Choroid plexus epithelial cell (primary cell): ENCODE results near the gene GON7.

Experiments used
- DNase-seq: peaks from one replicate; pipeline ENCODE4 v3.0.0-alpha.2; 2010; ENCODE audit warnings: low read depth
- H3K4me3 ChIP-seq: 2 replicates; pipeline ENCODE4 v1.5.1; 2011; ENCODE audit warnings: low read depth, mild to moderate bottlenecking, control low read depth, low read length, moderate library complexity
- TF ChIP-seq, protein P1 (sequence below): conservative IDR thresholded peaks from 2 replicates; pipeline ENCODE4 v1.5.1; 2011; ENCODE audit warnings: low read depth, mild to moderate bottlenecking, control low read depth, inconsistent platforms, low read length, moderate library complexity

Gene GON7, protein sequence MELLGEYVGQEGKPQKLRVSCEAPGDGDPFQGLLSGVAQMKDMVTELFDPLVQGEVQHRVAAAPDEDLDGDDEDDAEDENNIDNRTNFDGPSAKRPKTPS

DNA sequence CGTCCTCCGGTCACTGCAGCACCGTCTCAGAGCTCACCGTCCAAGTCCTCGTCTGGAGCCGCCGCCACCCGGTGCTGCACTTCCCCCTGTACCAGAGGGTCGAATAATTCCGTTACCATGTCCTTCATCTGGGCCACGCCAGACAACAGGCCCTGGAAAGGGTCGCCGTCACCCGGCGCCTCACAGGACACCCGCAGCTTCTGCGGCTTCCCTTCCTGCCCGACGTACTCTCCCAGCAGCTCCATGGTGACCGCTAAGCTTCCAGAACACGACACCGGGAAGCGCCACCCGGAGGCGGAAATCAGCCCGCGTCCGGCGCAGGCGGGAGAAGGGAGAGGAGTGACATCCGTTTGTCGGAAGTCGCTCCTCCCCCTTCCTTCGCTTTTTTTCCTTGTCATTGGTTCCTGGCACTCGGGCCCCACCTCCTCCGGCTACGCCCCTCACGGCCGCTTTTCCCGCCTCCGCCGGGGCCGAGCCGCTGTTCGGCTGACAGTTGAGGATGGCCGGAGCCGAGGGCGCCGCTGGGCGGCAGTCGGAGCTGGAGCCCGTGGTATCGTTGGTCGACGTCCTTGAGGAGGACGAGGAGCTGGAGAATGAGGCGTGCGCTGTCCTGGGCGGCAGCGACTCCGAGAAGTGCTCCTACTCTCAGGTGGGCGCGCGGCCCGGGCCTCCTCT lies at the start of gene GON7, which contains the start of gene UBR7:
TSS of gene GON7 (minus strand) at position 273 of the 675 bp plus-strand sequence. CDS start at position 245, 28 bp downstream.
TSS of gene UBR7 (plus strand) at position 464 of the 675 bp plus-strand sequence. CDS start at position 500, 36 bp downstream.
- H3K4me3 ChIP-seq, result peak within 1 kb of the TSS; percentile 74
- DNase-seq, result peak; percentile 97
- TF ChIP-seq, protein P1, sequence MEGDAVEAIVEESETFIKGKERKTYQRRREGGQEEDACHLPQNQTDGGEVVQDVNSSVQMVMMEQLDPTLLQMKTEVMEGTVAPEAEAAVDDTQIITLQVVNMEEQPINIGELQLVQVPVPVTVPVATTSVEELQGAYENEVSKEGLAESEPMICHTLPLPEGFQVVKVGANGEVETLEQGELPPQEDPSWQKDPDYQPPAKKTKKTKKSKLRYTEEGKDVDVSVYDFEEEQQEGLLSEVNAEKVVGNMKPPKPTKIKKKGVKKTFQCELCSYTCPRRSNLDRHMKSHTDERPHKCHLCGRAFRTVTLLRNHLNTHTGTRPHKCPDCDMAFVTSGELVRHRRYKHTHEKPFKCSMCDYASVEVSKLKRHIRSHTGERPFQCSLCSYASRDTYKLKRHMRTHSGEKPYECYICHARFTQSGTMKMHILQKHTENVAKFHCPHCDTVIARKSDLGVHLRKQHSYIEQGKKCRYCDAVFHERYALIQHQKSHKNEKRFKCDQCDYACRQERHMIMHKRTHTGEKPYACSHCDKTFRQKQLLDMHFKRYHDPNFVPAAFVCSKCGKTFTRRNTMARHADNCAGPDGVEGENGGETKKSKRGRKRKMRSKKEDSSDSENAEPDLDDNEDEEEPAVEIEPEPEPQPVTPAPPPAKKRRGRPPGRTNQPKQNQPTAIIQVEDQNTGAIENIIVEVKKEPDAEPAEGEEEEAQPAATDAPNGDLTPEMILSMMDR, result peak; percentile 39

DNA sequence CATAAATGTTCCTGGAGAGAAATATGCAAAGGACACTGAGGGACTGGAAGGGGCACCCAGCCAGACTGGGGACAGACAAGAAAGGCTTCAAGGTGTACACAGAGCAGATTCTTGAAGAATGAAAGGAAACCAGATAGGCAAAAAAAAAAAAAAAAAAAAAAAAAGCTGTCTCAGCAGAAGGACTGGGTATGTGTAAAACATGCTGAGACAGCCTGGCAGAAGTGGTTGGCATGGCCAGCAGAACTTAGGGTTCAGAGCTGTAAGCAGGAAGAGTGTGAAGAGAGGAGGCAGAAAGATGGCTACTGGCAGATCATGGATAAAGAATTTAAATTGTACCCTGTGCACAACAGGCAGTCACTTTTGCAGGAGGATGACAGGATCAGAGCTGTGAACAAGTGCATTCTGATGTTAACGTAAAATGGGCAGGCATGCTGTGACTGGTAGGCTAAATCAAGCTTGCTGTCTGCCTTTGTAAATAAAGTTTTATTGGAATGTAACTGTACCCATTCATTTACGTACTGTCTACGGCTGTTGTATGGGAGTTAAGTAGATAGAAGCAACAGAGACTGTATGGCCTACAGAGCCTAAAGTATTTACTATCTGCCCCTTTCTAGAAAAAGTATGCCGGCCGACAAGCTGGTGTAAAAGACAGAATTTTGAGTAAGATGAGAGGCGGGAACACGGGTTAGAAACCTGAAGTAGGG lies 42.4 kb upstream of the GON7 start:
- H3K4me3 ChIP-seq, result no peak overlapping the region
- TF ChIP-seq, protein P1, result no peak
- DNase-seq, result no peak

DNA sequence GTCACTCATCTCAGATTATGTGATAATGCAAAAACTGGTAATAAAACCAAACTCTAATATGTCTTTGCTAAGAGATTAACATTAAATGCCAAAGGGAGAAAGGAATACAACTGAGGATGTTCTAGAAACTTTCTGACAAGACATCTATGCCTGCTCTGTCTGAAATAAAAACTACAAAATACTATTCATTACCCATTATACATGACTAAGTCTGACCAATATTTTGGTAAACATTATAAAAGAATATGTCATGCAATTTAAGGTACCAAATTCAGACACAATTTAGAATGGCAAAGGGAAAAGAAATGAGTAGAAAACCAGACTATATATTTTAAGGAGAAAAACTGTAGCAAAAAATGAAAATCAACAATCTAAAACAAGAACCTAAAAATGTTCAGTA lies 39.7 kb upstream of the GON7 start:
- DNase-seq, result no peak
- H3K4me3 ChIP-seq, result no peak overlapping the region
- TF ChIP-seq, protein P1, result no peak

DNA sequence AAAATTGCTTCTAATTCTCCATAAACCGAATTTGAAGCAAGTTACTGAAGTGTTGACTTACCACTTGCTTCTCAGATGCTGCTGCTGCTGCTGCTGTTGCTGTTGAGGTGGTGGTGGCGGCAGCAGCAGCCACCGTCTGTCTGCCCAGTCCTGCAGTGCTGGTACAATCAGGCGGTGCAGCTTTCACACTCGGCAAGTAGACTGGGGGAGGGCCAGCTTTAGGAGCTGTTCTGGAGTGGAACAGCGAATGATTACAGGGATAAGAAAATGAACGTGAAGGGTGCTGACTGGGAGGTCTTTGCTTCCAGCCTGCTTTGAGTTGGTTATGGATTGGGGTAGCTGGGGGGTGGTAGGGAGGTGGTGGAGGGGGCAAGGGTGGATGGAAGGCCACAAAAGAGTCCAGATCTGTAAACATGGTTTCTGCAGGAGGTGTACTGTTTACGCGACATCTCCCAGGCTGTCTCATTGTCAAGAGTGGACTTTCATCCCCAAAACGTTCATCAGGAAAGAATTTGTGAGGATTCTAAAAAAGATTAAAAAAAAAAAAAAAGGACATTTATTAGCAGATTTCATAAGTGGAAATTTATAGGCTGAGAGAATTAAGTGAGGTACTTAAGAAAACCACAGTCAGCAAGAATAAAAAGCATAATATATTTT lies 39.0 kb upstream of the GON7 start:
- DNase-seq, result no peak
- TF ChIP-seq, protein P1, result no peak
- no peak overlapping the region for H3K4me3 ChIP-seq

DNA sequence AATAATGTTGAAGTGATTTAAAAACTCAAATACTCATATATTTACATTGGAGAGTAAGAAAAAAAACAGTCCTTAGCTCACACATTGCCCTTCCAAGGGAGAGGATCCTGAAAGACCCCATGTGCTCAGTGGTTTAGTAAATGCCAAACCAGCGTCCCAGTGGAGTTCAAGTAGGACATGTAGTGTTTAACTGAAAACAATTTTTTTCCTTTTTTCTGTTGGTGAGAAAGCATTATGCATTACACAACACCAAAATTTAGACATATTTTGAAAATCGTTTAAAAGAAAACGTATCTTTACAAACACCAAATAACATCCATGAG lies 33.8 kb upstream of the GON7 start:
- DNase-seq, result no peak

DNA sequence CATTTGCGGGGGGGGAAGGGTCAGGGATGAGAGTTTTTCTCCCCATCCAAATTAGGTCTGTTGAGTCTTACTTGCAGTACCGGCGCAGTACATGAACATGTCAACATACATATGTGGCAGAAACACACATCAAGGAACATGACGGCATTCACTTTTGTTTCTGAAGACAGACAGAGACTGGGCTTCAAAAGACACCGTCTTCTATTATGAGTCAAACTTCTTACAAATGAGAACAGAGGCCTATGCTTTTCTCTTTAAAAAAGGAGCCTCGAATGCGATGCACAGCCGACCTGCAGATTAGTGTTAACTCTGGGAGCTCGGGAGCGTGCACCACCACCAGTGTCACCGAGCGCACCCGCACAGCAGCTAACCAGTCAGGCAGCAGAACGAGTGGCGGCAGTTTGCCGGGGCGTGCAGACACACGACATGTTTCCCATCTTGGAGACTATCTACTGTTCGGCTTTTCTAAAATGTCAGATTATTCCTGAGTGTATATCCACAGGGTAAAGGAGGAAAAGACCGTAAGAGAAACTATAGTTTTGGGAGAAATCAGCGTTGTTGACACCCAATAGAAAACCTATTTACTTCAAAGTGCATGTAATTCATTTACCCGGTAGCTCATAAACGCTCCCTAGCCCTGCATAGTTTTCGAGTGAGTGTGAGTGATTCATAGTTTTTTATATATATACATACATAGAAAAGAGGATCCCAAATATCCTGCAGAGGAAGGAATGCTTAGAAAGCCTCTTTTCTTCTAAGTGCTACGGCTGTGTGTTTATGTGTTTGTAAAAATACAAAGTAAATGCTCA lies 33.2 kb upstream of the GON7 start:
- H3K4me3 ChIP-seq, result no peak overlapping the region
- TF ChIP-seq, protein P1, result no peak
- peak; percentile 80 for DNase-seq

More for the DNA sequence above, 33.8 kb upstream of the GON7 start:
- TF ChIP-seq, protein P1, result no peak
- no peak overlapping the region for H3K4me3 ChIP-seq
